Measurements from ENCODE around the gene IRF8.

GRCh38 chr16:85908889-85909589 lies 10.1 kb downstream of the IRF8 start:
- no peak for TF ChIP-seq CTCF (IDR thresholded peaks at IDR 0.05; ENCODE audit: insufficient read depth, low read depth, low read length)
- TF ChIP-seq EZH2 (IDR thresholded peaks at IDR 0.05; ENCODE audit: insufficient read depth, low read length): no peak

Data from astrocyte (in vitro differentiated cells and primary cell).